ENCODE data around the gene UCK2. TPM values are rescaled to one million over a fixed set of nuclear protein-coding genes. Genes with fewer than 3 reads are reported as not detected.

Gene UCK2
- total and polyA plus RNA-seq, 2 donors (not counting 1 experiment from before 2014, with no cell fraction given): 8.9 to 11.5 TPM

DNA sequence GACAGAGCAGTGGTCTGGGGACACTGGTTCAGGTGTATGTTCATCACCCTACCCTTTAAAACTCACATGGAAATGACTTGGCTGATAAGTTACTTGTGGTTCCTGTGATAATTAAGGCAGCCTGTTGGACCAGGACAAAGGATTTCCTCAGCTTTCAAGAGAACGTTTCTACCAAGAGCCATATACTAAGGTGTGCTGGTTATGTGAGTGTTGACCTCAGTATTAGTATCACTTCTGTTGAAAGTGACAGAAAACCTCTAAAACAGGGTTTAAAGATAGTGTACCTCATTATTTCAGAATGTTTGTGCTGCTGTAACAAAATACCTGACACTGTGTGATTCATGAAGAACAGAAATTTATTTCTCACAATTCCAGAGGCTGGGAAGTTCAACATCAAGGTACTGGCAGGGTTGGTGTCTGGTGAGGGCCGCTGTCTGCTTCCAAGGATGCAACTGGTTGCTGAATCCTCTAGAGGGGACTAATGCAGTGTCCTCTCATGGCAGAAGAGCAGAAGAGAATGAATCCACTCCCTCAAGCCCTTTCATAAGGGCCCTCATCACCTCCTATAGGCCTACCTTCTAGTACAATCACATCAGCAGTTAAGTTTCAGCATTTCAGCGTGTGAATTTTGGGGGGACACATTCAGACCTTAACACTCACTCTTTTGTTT, 54.9 kb downstream of the UCK2 start:
- peaks cover 3 to 6% (median 3%) of the 10 kb centered on the region in 3 donors for H3K9me3 ChIP-seq (ENCODE audit: control extremely low read depth in 1 of 3, control insufficient read depth in 2 of 3, insufficient read depth in 1 of 3, low read length in 2 of 3)
- Mint-ChIP-seq H3K4me1 (peaks cover 37% of the 10 kb centered on the region), H3K9me3 (ENCODE audit: insufficient read depth) (peaks cover 4% of the 10 kb centered on the region), H3K4me3 (no peak overlapping the region), H3K27me3 (no peaks in the 10 kb centered on the region), H3K27ac (no peak overlapping the region)
- H3K27ac ChIP-seq (ENCODE audit: low read length in 2 of 2): no peak overlapping the region
- ChIA-PET POLR2A (no interaction called here), CTCF (interaction anchor here (0.8 to 1.4 kb wide), 2 partner anchors 28 to 31 kb away, joined by 3 to 5 read pairs; no protein-coding TSS in a partner anchor)
- no peak overlapping the region for H3K4me2 ChIP-seq (replicated peaks; ENCODE audit: low read depth, low read length, poor library complexity, severe bottlenecking)
- intact Hi-C loops (cut with micrococcal nuclease): no loop called here
- TF ChIP-seq EZH2 (IDR thresholded peaks at IDR 0.05; ENCODE audit: borderline replicate concordance, insufficient read depth, low read depth, low read length, poor library complexity, severe bottlenecking): no peak
- TF ChIP-seq, protein P1, sequence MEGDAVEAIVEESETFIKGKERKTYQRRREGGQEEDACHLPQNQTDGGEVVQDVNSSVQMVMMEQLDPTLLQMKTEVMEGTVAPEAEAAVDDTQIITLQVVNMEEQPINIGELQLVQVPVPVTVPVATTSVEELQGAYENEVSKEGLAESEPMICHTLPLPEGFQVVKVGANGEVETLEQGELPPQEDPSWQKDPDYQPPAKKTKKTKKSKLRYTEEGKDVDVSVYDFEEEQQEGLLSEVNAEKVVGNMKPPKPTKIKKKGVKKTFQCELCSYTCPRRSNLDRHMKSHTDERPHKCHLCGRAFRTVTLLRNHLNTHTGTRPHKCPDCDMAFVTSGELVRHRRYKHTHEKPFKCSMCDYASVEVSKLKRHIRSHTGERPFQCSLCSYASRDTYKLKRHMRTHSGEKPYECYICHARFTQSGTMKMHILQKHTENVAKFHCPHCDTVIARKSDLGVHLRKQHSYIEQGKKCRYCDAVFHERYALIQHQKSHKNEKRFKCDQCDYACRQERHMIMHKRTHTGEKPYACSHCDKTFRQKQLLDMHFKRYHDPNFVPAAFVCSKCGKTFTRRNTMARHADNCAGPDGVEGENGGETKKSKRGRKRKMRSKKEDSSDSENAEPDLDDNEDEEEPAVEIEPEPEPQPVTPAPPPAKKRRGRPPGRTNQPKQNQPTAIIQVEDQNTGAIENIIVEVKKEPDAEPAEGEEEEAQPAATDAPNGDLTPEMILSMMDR (IDR thresholded peaks at IDR 0.05): no peak
- H3K79me2 ChIP-seq (ENCODE audit: control insufficient read depth, insufficient read depth, low read length): peaks cover 22% of the 10 kb centered on the region
- H3K4me3 ChIP-seq (ENCODE audit: control extremely low read depth in 1 of 5, extremely low read depth in 1 of 5, insufficient read depth in 1 of 5, low read depth in 2 of 5, low read length in 4 of 5): no peak overlapping the region
- no peak for ATAC-seq (ENCODE audit: low read depth)
- H3K9ac ChIP-seq (ENCODE audit: low read length): no peak overlapping the region
- whole genome bisulfite sequencing (ENCODE audit: insufficient coverage): 93% methylated on average over 2 of the region's 3 CpGs
- H4K20me1 ChIP-seq (ENCODE audit: control insufficient read depth, insufficient read depth, low read length, poor library complexity, severe bottlenecking): no peaks in the 10 kb centered on the region
- H3K27me3 ChIP-seq (replicated peaks in 1 of 4; ENCODE audit: control extremely low read depth in 1 of 4, control insufficient read depth in 3 of 4, insufficient read depth in 4 of 4, low read length in 3 of 4): no peaks in the 10 kb centered on the region
- peaks cover 11 to 15% of the 10 kb centered on the region in 2 donors for H3K4me1 ChIP-seq (ENCODE audit: control insufficient read depth in 2 of 2, insufficient read depth in 2 of 2, low read length in 2 of 2)
- H3K36me3 ChIP-seq (replicated peaks in 1 of 2; ENCODE audit: control extremely low read depth in 1 of 2, control insufficient read depth in 1 of 2, extremely low read depth in 1 of 2, insufficient read depth in 2 of 2, low read length in 1 of 2): peaks cover 0 to 1% of the 10 kb centered on the region in 2 experiments
- H2AFZ ChIP-seq (ENCODE audit: insufficient read depth, low read depth, low read length, poor library complexity, severe bottlenecking): no peak overlapping the region
- no peak for DNase-seq

DNA sequence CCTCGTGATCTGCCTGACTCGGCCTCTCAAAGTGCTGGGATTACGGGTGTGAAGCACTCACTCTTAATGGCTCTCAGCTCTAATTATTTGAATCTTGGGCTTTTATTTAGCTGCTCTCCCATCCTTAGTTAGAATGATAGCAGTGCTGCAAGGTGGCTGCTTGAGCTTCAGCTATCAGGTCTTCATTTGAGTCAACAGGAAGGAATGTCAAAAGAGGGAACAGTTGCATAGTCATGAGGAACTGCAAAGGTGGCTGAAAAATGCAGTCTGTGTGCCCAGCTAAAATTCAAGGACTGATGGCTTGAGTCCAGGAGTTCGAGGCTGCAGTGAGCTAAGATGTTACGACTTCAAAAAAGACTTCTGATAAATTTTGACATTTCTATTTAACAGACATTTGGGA, 55.6 kb downstream of the UCK2 start:
- no peak overlapping the region for H3K27ac ChIP-seq (ENCODE audit: low read length in 2 of 2)
- H3K4me3 Mint-ChIP-seq: no peak overlapping the region
- no peak overlapping the region for H3K4me2 ChIP-seq (replicated peaks; ENCODE audit: low read depth, low read length, poor library complexity, severe bottlenecking)
- H3K9me3 ChIP-seq (ENCODE audit: control extremely low read depth in 1 of 3, control insufficient read depth in 2 of 3, insufficient read depth in 1 of 3, low read length in 2 of 3): peaks cover 3 to 5% (median 3%) of the 10 kb centered on the region in 3 donors
- no peaks in the 10 kb centered on the region for H3K27me3 ChIP-seq (replicated peaks in 1 of 4; ENCODE audit: control extremely low read depth in 1 of 4, control insufficient read depth in 3 of 4, insufficient read depth in 4 of 4, low read length in 3 of 4)
- CTCF ChIA-PET: interaction anchor here (1.1 to 1.4 kb wide), 3 partner anchors 10 to 281 kb away, joined by 3 to 5 read pairs (median 3); no protein-coding TSS in a partner anchor
- peaks cover 2% of the 10 kb centered on the region for H3K9me3 Mint-ChIP-seq (ENCODE audit: insufficient read depth)
- TF ChIP-seq, protein P1 (IDR thresholded peaks at IDR 0.05): no peak
- TF ChIP-seq EZH2 (IDR thresholded peaks at IDR 0.05; ENCODE audit: borderline replicate concordance, insufficient read depth, low read depth, low read length, poor library complexity, severe bottlenecking): no peak
- 90% methylated on average over 2 of the region's 5 CpGs for WGBS (ENCODE audit: insufficient coverage)
- H3K4me1 ChIP-seq (ENCODE audit: control insufficient read depth in 2 of 2, insufficient read depth in 2 of 2, low read length in 2 of 2): peaks cover 7 to 10% of the 10 kb centered on the region in 2 donors
- ATAC-seq (ENCODE audit: low read depth) (no peak), DNase-seq (no peak)
- H3K79me2 ChIP-seq (ENCODE audit: control insufficient read depth, insufficient read depth, low read length): peaks cover 22% of the 10 kb centered on the region
- H3K4me3 ChIP-seq (ENCODE audit: control extremely low read depth in 1 of 5, extremely low read depth in 1 of 5, insufficient read depth in 1 of 5, low read depth in 2 of 5, low read length in 4 of 5): no peak overlapping the region
- peaks cover 0 to 1% of the 10 kb centered on the region in 2 experiments for H3K36me3 ChIP-seq (replicated peaks in 1 of 2; ENCODE audit: control extremely low read depth in 1 of 2, control insufficient read depth in 1 of 2, extremely low read depth in 1 of 2, insufficient read depth in 2 of 2, low read length in 1 of 2)
- H2AFZ ChIP-seq (ENCODE audit: insufficient read depth, low read depth, low read length, poor library complexity, severe bottlenecking): no peak overlapping the region
- intact Hi-C loops (cut with micrococcal nuclease): no loop called here
- H3K27me3 Mint-ChIP-seq: no peaks in the 10 kb centered on the region
- no peak overlapping the region for H3K9ac ChIP-seq (ENCODE audit: low read length)
- H4K20me1 ChIP-seq (ENCODE audit: control insufficient read depth, insufficient read depth, low read length, poor library complexity, severe bottlenecking): no peaks in the 10 kb centered on the region
- peaks cover 31% of the 10 kb centered on the region for H3K4me1 Mint-ChIP-seq
- POLR2A ChIA-PET: no interaction called here
- H3K27ac Mint-ChIP-seq: no peak overlapping the region

Measured in B cell (primary cell).